Measurements from ENCODE around the gene FAM53B. TPM values are rescaled to one million over a fixed set of nuclear protein-coding genes. Genes with fewer than 3 reads are reported as not detected.
A peak's percentile ranks its signal among the peaks of the same experiment; 100 is the strongest.
"Not testable (repeated sequence)": the region's sequence is repeated elsewhere in the genome, so short reads cannot be mapped to it uniquely, and the experiment has no call there.

Gene FAM53B
- total RNA-seq, 4 donors from 2014 or later: 63.5 to 75.5 (median 67.3) TPM

DNA sequence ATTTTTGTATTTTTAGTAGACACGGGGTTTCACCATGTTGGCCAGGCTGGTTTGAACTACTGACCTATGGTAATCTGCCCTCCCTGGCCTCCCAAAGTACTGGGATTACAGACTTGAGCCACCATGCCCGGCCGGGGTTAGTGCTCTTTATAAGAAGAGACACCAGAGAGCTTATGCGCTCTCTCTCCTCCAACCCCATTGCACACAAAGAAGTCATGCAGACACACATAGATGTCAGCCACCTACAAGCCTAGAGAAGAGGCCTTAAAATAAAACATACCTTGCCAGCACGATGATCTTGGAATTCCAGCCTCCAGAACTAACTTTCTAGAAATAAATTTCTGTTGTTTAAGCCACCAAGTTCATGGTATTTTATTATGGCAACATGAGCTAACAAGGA is 10.0 kb upstream of the FAM53B start:
- Histone ChIP-seq H3K27me3 (no peaks in the 10 kb centered on the region), H3K27ac (no peak overlapping the region), H3K4me1 (no peaks in the 10 kb centered on the region), H3K9me3 (no peaks in the 10 kb centered on the region), H3K36me3 (peaks cover 2% of the 10 kb centered on the region), H3K4me3 (no peak overlapping the region)
- no peak for TF ChIP-seq POLR2AphosphoS5 (IDR thresholded peaks at IDR 0.05)
- no peak for TF ChIP-seq EP300 (IDR thresholded peaks at IDR 0.05)
- no peak for TF ChIP-seq POLR2A (IDR thresholded peaks at IDR 0.05)
- TF ChIP-seq, protein P1, sequence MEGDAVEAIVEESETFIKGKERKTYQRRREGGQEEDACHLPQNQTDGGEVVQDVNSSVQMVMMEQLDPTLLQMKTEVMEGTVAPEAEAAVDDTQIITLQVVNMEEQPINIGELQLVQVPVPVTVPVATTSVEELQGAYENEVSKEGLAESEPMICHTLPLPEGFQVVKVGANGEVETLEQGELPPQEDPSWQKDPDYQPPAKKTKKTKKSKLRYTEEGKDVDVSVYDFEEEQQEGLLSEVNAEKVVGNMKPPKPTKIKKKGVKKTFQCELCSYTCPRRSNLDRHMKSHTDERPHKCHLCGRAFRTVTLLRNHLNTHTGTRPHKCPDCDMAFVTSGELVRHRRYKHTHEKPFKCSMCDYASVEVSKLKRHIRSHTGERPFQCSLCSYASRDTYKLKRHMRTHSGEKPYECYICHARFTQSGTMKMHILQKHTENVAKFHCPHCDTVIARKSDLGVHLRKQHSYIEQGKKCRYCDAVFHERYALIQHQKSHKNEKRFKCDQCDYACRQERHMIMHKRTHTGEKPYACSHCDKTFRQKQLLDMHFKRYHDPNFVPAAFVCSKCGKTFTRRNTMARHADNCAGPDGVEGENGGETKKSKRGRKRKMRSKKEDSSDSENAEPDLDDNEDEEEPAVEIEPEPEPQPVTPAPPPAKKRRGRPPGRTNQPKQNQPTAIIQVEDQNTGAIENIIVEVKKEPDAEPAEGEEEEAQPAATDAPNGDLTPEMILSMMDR (IDR thresholded peaks at IDR 0.05): no peak
- DNase-seq (ENCODE audit: low spot score in 2 of 2): no peak
- WGBS: 94% methylated on average over 5 of the region's 5 CpGs

DNA sequence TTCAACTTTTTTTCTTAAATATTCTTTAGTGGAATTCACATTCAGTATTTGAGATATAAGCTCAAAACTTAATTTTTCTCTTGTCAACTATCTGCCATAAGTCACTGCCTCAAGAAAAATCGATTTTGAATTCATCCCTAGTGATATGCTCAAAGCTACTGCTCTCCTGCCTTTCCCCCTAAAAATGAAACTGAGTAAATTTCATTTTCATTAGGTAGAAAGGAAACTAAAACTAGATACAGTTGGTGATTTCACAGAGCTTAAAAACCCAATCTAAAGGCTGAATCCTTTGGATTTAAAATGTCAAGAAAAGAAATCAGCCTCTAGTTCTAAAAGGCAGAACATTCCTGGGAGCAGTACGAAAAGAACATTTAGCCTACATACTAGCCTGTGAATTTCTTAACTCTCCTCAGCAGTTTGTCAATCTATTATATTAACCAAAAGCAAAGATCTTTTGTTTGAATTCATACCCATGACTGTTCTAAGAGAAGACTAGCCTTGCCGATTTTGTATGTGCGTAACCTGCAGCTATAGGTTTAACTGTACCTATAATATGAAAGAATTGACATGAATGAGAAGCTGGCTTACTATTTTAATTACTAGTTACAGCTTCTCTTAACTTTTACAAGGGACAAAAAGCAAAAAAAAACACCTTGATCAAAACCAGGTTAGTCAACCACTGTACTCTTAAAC is 4.9 kb upstream of the FAM53B start:
- Histone ChIP-seq H3K36me3 (no peaks in the 10 kb centered on the region), H3K27me3 (no peaks in the 10 kb centered on the region), H3K9me3 (no peaks in the 10 kb centered on the region), H3K4me1 (peaks cover 35% of the 10 kb centered on the region), H3K27ac (no peak overlapping the region), H3K4me3 (no peak overlapping the region)
- TF ChIP-seq, protein P1 (IDR thresholded peaks at IDR 0.05): no peak
- TF ChIP-seq POLR2AphosphoS5 (IDR thresholded peaks at IDR 0.05) (no peak), POLR2A (IDR thresholded peaks at IDR 0.05) (no peak)
- DNase-seq (ENCODE audit: low spot score in 2 of 2): no peak
- WGBS: 84% methylated on average over 4 of the region's 4 CpGs

DNA sequence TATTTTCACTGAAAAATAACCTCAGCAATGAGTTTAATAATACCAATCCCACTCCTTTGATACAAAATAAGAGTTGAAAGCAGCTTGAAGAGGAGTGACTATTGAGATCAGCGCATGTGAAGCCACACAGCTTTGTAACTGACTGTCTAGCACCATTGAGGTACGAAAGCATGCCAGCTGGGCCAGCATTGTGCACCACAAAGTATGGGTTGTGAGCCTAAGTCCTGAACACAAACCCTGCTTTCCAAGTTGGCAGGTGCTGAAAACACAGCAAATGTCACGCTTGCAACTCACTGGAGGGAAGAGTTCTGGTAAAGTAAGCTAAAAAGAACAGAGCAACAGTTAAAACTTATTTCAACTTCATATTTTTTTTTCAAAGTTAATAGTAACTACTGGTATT is 4.0 kb upstream of the FAM53B start:
- Histone ChIP-seq H3K27ac (peak overlapping the region; percentile 95), H3K27me3 (no peaks in the 10 kb centered on the region), H3K4me1 (peaks cover 35% of the 10 kb centered on the region), H3K4me3 (no peak overlapping the region), H3K9me3 (no peaks in the 10 kb centered on the region), H3K36me3 (no peaks in the 10 kb centered on the region)
- DNase-seq (ENCODE audit: low spot score in 2 of 2): no peak
- TF ChIP-seq, protein P1 (IDR thresholded peaks at IDR 0.05): no peak
- TF ChIP-seq POLR2A (IDR thresholded peaks at IDR 0.05) (no peak), POLR2AphosphoS5 (IDR thresholded peaks at IDR 0.05) (no peak), EP300 (IDR thresholded peaks at IDR 0.05) (no peak)
- 79% methylated on average over 3 of the region's 3 CpGs for WGBS

DNA sequence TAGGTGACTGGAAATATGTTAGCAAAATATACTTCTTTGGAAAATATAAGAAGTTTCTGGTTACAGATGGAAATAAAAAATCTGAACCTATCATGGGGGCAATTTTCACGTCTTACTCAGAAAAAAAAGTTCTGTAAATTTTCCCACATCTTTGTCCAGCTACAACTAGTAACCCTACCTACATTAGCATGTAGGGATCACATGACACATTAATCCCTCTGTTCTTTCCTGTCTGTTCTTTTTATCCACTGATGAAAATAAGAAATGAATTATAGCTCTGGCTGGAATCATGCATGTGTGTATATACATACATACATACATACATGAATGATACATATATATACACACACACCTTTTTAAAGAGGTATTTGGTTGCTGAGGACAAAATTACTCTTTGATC is 3.6 kb upstream of the FAM53B start:
- Histone ChIP-seq H3K27me3 (no peaks in the 10 kb centered on the region), H3K4me3 (no peak overlapping the region), H3K27ac (peak overlapping the region; percentile 95), H3K36me3 (no peaks in the 10 kb centered on the region), H3K4me1 (peaks cover 37% of the 10 kb centered on the region), H3K9me3 (no peaks in the 10 kb centered on the region)
- no peak for DNase-seq (ENCODE audit: low spot score in 2 of 2)
- WGBS: 87% methylated on average over 1 of the region's 1 CpG
- no peak for TF ChIP-seq POLR2A (IDR thresholded peaks at IDR 0.05)
- no peak for TF ChIP-seq EP300 (IDR thresholded peaks at IDR 0.05)
- TF ChIP-seq POLR2AphosphoS5 (IDR thresholded peaks at IDR 0.05): no peak
- TF ChIP-seq, protein P1 (IDR thresholded peaks at IDR 0.05): no peak

DNA sequence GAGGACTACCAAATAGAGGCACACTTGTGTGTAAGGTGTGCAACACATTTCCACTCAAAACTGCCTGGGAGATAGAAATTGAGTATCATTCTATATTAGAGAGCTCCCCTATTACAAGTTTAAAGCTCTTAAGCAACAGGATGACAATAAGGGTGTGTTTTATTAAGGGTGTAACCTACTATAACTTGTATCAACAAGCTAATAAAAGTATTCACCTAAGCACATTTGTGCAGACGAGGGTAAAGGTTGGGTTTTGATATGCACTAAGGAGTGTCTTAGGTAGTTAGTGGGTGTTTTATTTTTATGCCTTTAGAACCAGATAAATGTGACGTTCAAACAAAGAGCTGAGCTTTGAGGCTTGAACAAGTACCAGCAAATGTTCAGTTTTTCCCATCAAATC is 2.8 kb upstream of the FAM53B start:
- peaks cover 45% of the 10 kb centered on the region for H3K4me1 ChIP-seq
- no peak for DNase-seq (ENCODE audit: low spot score in 2 of 2)
- no peak overlapping the region for H3K4me3 ChIP-seq
- H3K27ac ChIP-seq: peak overlapping the region; percentile 95
- no peaks in the 10 kb centered on the region for H3K9me3 ChIP-seq
- H3K27me3 ChIP-seq: no peaks in the 10 kb centered on the region
- TF ChIP-seq, protein P1 (IDR thresholded peaks at IDR 0.05): no peak
- TF ChIP-seq POLR2AphosphoS5 (IDR thresholded peaks at IDR 0.05) (no peak), POLR2A (IDR thresholded peaks at IDR 0.05) (no peak), EP300 (IDR thresholded peaks at IDR 0.05) (no peak)
- WGBS: 51% methylated on average over 2 of the region's 2 CpGs
- no peaks in the 10 kb centered on the region for H3K36me3 ChIP-seq

DNA sequence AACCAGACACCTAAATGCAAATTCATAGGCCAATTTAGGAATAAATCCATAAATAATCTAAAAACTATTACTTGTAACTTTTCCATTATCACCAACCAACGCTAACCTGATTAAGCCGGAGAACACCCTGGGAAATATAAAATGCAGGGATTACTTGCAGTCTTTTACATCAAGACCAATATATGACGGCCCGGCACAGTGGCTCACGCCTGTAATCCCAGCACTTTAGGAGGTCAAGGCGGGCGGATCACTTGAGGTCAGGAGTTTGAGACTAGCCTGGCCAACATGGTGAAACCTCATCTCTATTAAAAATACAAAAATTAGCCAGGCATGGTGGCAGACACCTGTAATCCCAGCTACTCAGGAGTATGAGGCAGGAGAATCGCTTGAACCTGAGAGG is 2.3 kb upstream of the FAM53B start:
- 84% methylated on average over 8 of the region's 8 CpGs for WGBS
- not testable (repeated sequence) for H3K36me3 ChIP-seq; H3K27me3 ChIP-seq; H3K4me3 ChIP-seq; H3K9me3 ChIP-seq; DNase-seq (ENCODE audit: low spot score in 2 of 2)
- Histone ChIP-seq H3K27ac (peak overlapping the region; percentile 95), H3K4me1 (peaks cover 50% of the 10 kb centered on the region)
